Endothelial cell of umbilical vein (primary cell): ENCODE data around the gene IFI27L2. TPM values are rescaled to one million over a fixed set of nuclear protein-coding genes. Genes with fewer than 3 reads are reported as not detected.

Experiments
- BruUV-seq: library from RNA; stranded (reverse); fragments of 400-500 nt; replicated peaks from 2 replicates; lab custom pipeline; 2021; lab: Mats Ljungman, UMichigan
- CTCF ChIA-PET: fragments of 300-600, 350-600 bp; sonication (Branson Sonifier 250); formaldehyde crosslinking; loops from one replicate; lab custom pipeline; 2021; ENCODE audit warnings: antibody characterized with exemption, inconsistent platforms; lab: Charles Lee
- POLR2A ChIA-PET: fragments of 300-600, 350-600 bp; sonication (Branson Sonifier 250); formaldehyde crosslinking; loops from one replicate; lab custom pipeline; 2021; ENCODE audit warnings: antibody characterized with exemption, inconsistent platforms; lab: Charles Lee
- DNase-seq: peaks from one replicate; pipeline ENCODE4 v3.0.0-alpha.2; 2011; ENCODE audit warnings: low read depth, low spot score
- FAIRE-seq: peaks from 2 replicates; lab custom pipeline; 2011; peaks lifted over from hg19 to GRCh38; lab: Jason Lieb, UNC
- H2AFZ ChIP-seq: 2 replicates; pipeline ENCODE4 v1.6.0; 2012; ENCODE audit warnings: low read depth, low read length, control low read depth, inconsistent platforms
- H3K27ac ChIP-seq: 2 replicates; pipeline ENCODE4 v1.5.1; 2011; ENCODE audit warnings: low read depth, mild to moderate bottlenecking, control low read depth, low read length, moderate library complexity; ENCODE audit not compliant: insufficient read depth
- H3K27me3 ChIP-seq, 2 experiments: 2 replicates each; pipeline versions ENCODE4 v1.6.0 to v1.6.1; 2011; ENCODE audit warnings: low read length in 2 of 2, mixed read lengths in 1 of 2; ENCODE audit not compliant: control insufficient read depth in 2 of 2, insufficient read depth in 2 of 2
- H3K36me3 ChIP-seq, 2 experiments: 2 replicates in 1 of 2; 3 replicates in 1 of 2; pipeline ENCODE4 v1.5.1; 2011; ENCODE audit warnings: low read length in 2 of 2, mild to moderate bottlenecking in 1 of 2, moderate library complexity in 1 of 2; ENCODE audit not compliant: control insufficient read depth in 2 of 2, insufficient read depth in 2 of 2; ENCODE audit errors: extremely low read depth in 1 of 2
- H3K4me1 ChIP-seq: 3 replicates; pipeline ENCODE4 v1.5.1; 2011; ENCODE audit warnings: mild to moderate bottlenecking, low read length; ENCODE audit not compliant: control insufficient read depth, insufficient read depth; ENCODE audit errors: extremely low read depth
- H3K4me2 ChIP-seq: 2 replicates; pipeline ENCODE4 v1.6.1; 2011; ENCODE audit warnings: low read length, control low read depth, mixed read lengths; ENCODE audit not compliant: insufficient read depth
- H3K4me3 ChIP-seq, 3 experiments: fragments of 200-600 bp in 1 of 3; sonication (generic), shearing (Covaris generic) in 1 of 3; replicated peaks in 1 of 3; 2 replicates each; pipeline ENCODE4 v1.5.1; 2011 to 2016; ENCODE audit warnings: control low read depth in 3 of 3, low read length in 3 of 3, mild to moderate bottlenecking in 2 of 3, inconsistent platforms in 1 of 3, low read depth in 1 of 3, moderate library complexity in 1 of 3; ENCODE audit not compliant: insufficient read depth in 1 of 3
- H3K79me2 ChIP-seq: 2 replicates; pipeline ENCODE4 v1.6.0; 2012; ENCODE audit warnings: low read length, inconsistent platforms; ENCODE audit not compliant: control insufficient read depth, insufficient read depth
- H3K9ac ChIP-seq: replicated peaks from 2 replicates; pipeline ENCODE3; 2011; ENCODE audit warnings: low read length, control low read depth; ENCODE audit not compliant: insufficient read depth; ENCODE audit errors: extremely low read depth
- H3K9me1 ChIP-seq: replicated peaks from 3 replicates; pipeline ENCODE4 v1.6.0; 2011; ENCODE audit warnings: mild to moderate bottlenecking, low read length; ENCODE audit not compliant: control insufficient read depth, insufficient read depth; ENCODE audit errors: extremely low read depth
- H3K9me3 ChIP-seq: replicated peaks from 2 replicates; pipeline ENCODE4 v1.5.1; 2012; ENCODE audit warnings: low read length, inconsistent platforms; ENCODE audit not compliant: control insufficient read depth, insufficient read depth
- H4K20me1 ChIP-seq: replicated peaks from 2 replicates; pipeline ENCODE3; 2011; ENCODE audit warnings: mild to moderate bottlenecking, low read length; ENCODE audit not compliant: control insufficient read depth, insufficient read depth; ENCODE audit errors: extremely low read depth
- EZH2 ChIP-seq: IDR thresholded peaks from 2 replicates; pipeline ENCODE4 v1.6.1; 2012; ENCODE audit warnings: borderline replicate concordance, low read depth, mild to moderate bottlenecking, moderate library complexity, low read length, inconsistent platforms; ENCODE audit not compliant: severe bottlenecking
- GATA2 ChIP-seq: IDR thresholded peaks from 2 replicates; pipeline ENCODE4 v1.7.0; 2011; ENCODE audit warnings: low read depth, mild to moderate bottlenecking, moderate library complexity, mixed read lengths, low read length; ENCODE audit not compliant: insufficient read length, insufficient read depth
- JUN ChIP-seq: IDR thresholded peaks from 2 replicates; pipeline ENCODE4 v1.6.1; 2011; ENCODE audit warnings: borderline replicate concordance, low read depth; ENCODE audit not compliant: insufficient read length, insufficient read depth
- MYC ChIP-seq: IDR thresholded peaks from one replicate; pipeline ENCODE4 v1.6.1; 2011; ENCODE audit warnings: mild to moderate bottlenecking, low read depth, low read length
- POLR2AphosphoS5 ChIP-seq: IDR thresholded peaks from 2 replicates; pipeline ENCODE4 v1.6.1; 2012; ENCODE audit warnings: low read depth, mild to moderate bottlenecking, control low read depth, low read length, moderate library complexity; ENCODE audit not compliant: insufficient read depth
- dilution Hi-C: fragments of 300-500 bp; cut with MboI; formaldehyde crosslinking; loops from one replicate; pipeline ENCODE4 v1.15.0; 2019; ENCODE audit warnings: low sequenced_read_pairs; ENCODE audit not compliant: extremely low pct_ligation_motif_present
- intact Hi-C: fragments of 100-400 bp; cut with micrococcal nuclease; formaldehyde crosslinking; loops from one replicate; pipeline ENCODE4 v1.10.0; 2022
- polyA plus RNA-seq, 4 experiments: library from polyadenylated mRNA; depleted of rRNA in 3 of 4; stranded (reverse) in 3 of 4; unstranded in 1 of 4; fragments of >200 nt; gene quantifications; 2 replicates each; pipeline versions ENCODE4 v1.2.1 to v1.2.3, GENCODE V29; 2011 to 2012; ENCODE audit warnings: missing spikeins in 1 of 4
- total RNA-seq: library from RNA; stranded (reverse); gene quantifications from 2 replicates; pipeline ENCODE4 v1.2.3, GENCODE V29; 2021
- TF ChIP-seq, protein P1 (sequence below), 2 donors: IDR thresholded peaks; 1 replicate in 1 of 2; 2 replicates in 1 of 2; pipeline ENCODE4 v1.5.1; 2011; ENCODE audit warnings: low read length in 2 of 2, mild to moderate bottlenecking in 2 of 2, moderate library complexity in 2 of 2, control low read depth in 1 of 2, inconsistent platforms in 1 of 2, low read depth in 1 of 2; ENCODE audit not compliant: insufficient read depth in 1 of 2; ENCODE audit errors: extremely low read depth in 1 of 2
- TF ChIP-seq, protein P2 (sequence below): IDR thresholded peaks from 2 replicates; pipeline ENCODE4 v1.6.1; 2011; ENCODE audit not compliant: insufficient read depth, insufficient read length

The IFI27L2 gene
- total and polyA plus RNA-seq, 2 donors (not counting 3 experiments of a cell fraction or from before 2014, with no cell fraction given): 28.7 to 82.9 TPM

DNA sequence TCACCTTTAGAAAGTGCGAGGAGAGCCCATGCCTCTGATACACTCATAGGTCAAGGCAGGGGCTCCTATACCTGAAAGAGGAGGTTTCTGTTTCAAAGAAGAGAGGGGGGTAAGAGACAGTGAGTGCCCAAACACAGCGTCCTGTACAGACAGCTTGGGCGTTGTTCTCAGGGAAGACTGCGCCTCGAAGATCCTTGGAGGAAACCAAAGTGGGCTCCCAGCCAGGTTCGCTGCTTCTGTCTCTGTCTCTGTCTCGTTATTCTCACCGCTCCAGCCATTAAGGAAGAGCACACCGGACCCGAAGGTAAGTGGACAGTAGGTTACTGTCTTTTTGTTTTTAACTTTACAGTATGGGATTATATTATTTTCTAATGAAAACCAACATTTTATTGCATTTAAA lies 24.7 kb downstream of the IFI27L2 start:
- no peaks in the 10 kb centered on the region for H3K27me3 ChIP-seq
- H2AFZ ChIP-seq: no peak overlapping the region
- H3K9me1 ChIP-seq: no peaks in the 10 kb centered on the region
- intact Hi-C loops (no loop called here), dilution Hi-C loops (no loop called here)
- BruUV-seq: no TSS peak
- no peaks in the 10 kb centered on the region for H4K20me1 ChIP-seq
- no peak overlapping the region for H3K27ac ChIP-seq
- CTCF ChIA-PET: interaction anchor here (1.1 to 2.4 kb wide), 3 partner anchors 27 to 68 kb away, joined by 3 to 7 read pairs (median 4); no protein-coding TSS in a partner anchor
- H3K9me3 ChIP-seq: no peaks in the 10 kb centered on the region
- no peak overlapping the region for H3K9ac ChIP-seq
- H3K36me3 ChIP-seq: no peaks in the 10 kb centered on the region
- no peaks in the 10 kb centered on the region for H3K4me1 ChIP-seq
- POLR2A ChIA-PET: interaction anchor here (0.6 kb wide), 1 partner anchor 33 kb away, joined by 6 read pairs; no protein-coding TSS in a partner anchor
- DNase-seq (no peak), FAIRE-seq (no peak)
- no peaks in the 10 kb centered on the region for H3K79me2 ChIP-seq
- TF ChIP-seq JUN (no peak), MYC (no peak), POLR2AphosphoS5 (no peak), EZH2 (no peak), GATA2 (no peak)
- TF ChIP-seq, protein P1, sequence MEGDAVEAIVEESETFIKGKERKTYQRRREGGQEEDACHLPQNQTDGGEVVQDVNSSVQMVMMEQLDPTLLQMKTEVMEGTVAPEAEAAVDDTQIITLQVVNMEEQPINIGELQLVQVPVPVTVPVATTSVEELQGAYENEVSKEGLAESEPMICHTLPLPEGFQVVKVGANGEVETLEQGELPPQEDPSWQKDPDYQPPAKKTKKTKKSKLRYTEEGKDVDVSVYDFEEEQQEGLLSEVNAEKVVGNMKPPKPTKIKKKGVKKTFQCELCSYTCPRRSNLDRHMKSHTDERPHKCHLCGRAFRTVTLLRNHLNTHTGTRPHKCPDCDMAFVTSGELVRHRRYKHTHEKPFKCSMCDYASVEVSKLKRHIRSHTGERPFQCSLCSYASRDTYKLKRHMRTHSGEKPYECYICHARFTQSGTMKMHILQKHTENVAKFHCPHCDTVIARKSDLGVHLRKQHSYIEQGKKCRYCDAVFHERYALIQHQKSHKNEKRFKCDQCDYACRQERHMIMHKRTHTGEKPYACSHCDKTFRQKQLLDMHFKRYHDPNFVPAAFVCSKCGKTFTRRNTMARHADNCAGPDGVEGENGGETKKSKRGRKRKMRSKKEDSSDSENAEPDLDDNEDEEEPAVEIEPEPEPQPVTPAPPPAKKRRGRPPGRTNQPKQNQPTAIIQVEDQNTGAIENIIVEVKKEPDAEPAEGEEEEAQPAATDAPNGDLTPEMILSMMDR (IDR thresholded peaks at IDR 0.05; ENCODE audit: extremely low read depth in 1 of 2, insufficient read depth in 1 of 2, low read depth in 1 of 2, low read length in 2 of 2): no peak
- TF ChIP-seq, protein P2, sequence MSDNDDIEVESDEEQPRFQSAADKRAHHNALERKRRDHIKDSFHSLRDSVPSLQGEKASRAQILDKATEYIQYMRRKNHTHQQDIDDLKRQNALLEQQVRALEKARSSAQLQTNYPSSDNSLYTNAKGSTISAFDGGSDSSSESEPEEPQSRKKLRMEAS: no peak
- H3K4me2 ChIP-seq: no peak overlapping the region
- H3K4me3 ChIP-seq: no peak overlapping the region
